H9 (cell line): ENCODE measurements around the gene ZNF892. TPM values are rescaled to one million over a fixed set of nuclear protein-coding genes. Genes with fewer than 3 reads are reported as not detected.

Experiments
- DNase-seq: peaks from one replicate; pipeline ENCODE4 v3.0.0-alpha.2; 2017
- H2AFZ ChIP-seq: one replicate; pipeline ENCODE4 v1.6.1; 2013; ENCODE audit warnings: mild to moderate bottlenecking, low read length, control low read depth, moderate library complexity
- H2AK5ac ChIP-seq: 2 replicates; pipeline ENCODE4 v1.6.1; 2013; ENCODE audit warnings: low read length, control low read depth, mixed read lengths; ENCODE audit not compliant: insufficient read length
- H2BK120ac ChIP-seq: one replicate; pipeline ENCODE4 v1.6.1; 2013; ENCODE audit warnings: low read depth, mild to moderate bottlenecking, low read length, control low read depth, inconsistent platforms; ENCODE audit not compliant: poor library complexity, severe bottlenecking
- H2BK12ac ChIP-seq: 2 replicates; pipeline ENCODE4 v1.6.1; 2013; ENCODE audit warnings: low read length, control low read depth, mixed read lengths, low read depth; ENCODE audit not compliant: insufficient read length
- H2BK15ac ChIP-seq: 2 replicates; pipeline ENCODE4 v1.6.1; 2013; ENCODE audit warnings: low read depth, low read length, control low read depth
- H2BK20ac ChIP-seq: one replicate; pipeline ENCODE4 v1.6.1; 2013; ENCODE audit warnings: low read depth, mild to moderate bottlenecking, low read length, control low read depth, inconsistent platforms; ENCODE audit not compliant: poor library complexity, severe bottlenecking
- H2BK5ac ChIP-seq: 2 replicates; pipeline ENCODE4 v1.6.1; 2013; ENCODE audit warnings: low read length, control low read depth, mixed read lengths; ENCODE audit not compliant: insufficient read length
- H3K14ac ChIP-seq: 2 replicates; pipeline ENCODE4 v1.6.1; 2013; ENCODE audit warnings: low read length, control low read depth; ENCODE audit not compliant: insufficient read depth
- H3K18ac ChIP-seq: 2 replicates; pipeline ENCODE4 v1.6.1; 2013; ENCODE audit warnings: low read depth, mild to moderate bottlenecking, mixed read lengths, low read length, control low read depth; ENCODE audit not compliant: insufficient read length
- H3K23ac ChIP-seq: 2 replicates; pipeline ENCODE4 v1.6.1; 2013; ENCODE audit warnings: low read length, control low read depth, mixed read lengths, low read depth; ENCODE audit not compliant: insufficient read length
- H3K23me2 ChIP-seq: 2 replicates; pipeline ENCODE4 v1.6.1; 2013; ENCODE audit warnings: low read depth, mild to moderate bottlenecking, mixed read lengths, low read length, control low read depth; ENCODE audit not compliant: insufficient read length, poor library complexity, severe bottlenecking
- H3K27ac ChIP-seq: 2 replicates; pipeline ENCODE4 v1.5.1; 2013; ENCODE audit warnings: low read length, control low read depth, mixed read lengths, low read depth; ENCODE audit not compliant: insufficient read length
- H3K27me3 ChIP-seq: 2 replicates; pipeline ENCODE4 v1.6.1; 2013; ENCODE audit warnings: low read length, control low read depth, inconsistent platforms; ENCODE audit not compliant: insufficient read depth
- H3K4ac ChIP-seq: 2 replicates; pipeline ENCODE4 v1.6.1; 2013; ENCODE audit warnings: low read depth, mild to moderate bottlenecking, control low read depth, inconsistent platforms, low read length, moderate library complexity
- H3K4me1 ChIP-seq: 2 replicates; pipeline ENCODE4 v1.6.1; 2013; ENCODE audit warnings: low read length, control low read depth, inconsistent platforms; ENCODE audit not compliant: insufficient read depth
- H3K4me2 ChIP-seq: 2 replicates; pipeline ENCODE4 v1.6.1; 2013; ENCODE audit warnings: low read length, control low read depth, mixed read lengths; ENCODE audit not compliant: insufficient read length, insufficient read depth
- H3K56ac ChIP-seq: 2 replicates; pipeline ENCODE4 v1.6.1; 2013; ENCODE audit warnings: low read depth, mild to moderate bottlenecking, mixed read lengths, low read length, control low read depth; ENCODE audit not compliant: insufficient read length
- H3K79me1 ChIP-seq: 2 replicates; pipeline ENCODE4 v1.6.1; 2013; ENCODE audit warnings: low read depth, mild to moderate bottlenecking, moderate library complexity, low read length, control low read depth, inconsistent platforms; ENCODE audit not compliant: insufficient read depth, poor library complexity, severe bottlenecking
- H3K79me2 ChIP-seq: 2 replicates; pipeline ENCODE4 v1.6.1; 2013; ENCODE audit warnings: low read length, control low read depth, inconsistent platforms; ENCODE audit not compliant: insufficient read depth
- H3K9ac ChIP-seq: 2 replicates; pipeline ENCODE4 v1.6.1; 2013; ENCODE audit warnings: low read length, control low read depth, mixed read lengths; ENCODE audit not compliant: insufficient read length; ENCODE audit errors: extremely low read depth
- H3K9me3 ChIP-seq: one replicate; pipeline ENCODE4 v1.6.1; 2013; ENCODE audit warnings: low read depth, low read length, inconsistent platforms; ENCODE audit not compliant: control insufficient read depth
- H3T11ph ChIP-seq: one replicate; pipeline ENCODE4 v1.6.1; 2013; ENCODE audit warnings: mild to moderate bottlenecking, low read length, control low read depth, inconsistent platforms
- H4K20me1 ChIP-seq: one replicate; pipeline ENCODE4 v1.6.1; 2013; ENCODE audit not compliant: control insufficient read depth, insufficient read length, insufficient read depth
- H4K5ac ChIP-seq: 2 replicates; pipeline ENCODE4 v1.6.1; 2013; ENCODE audit warnings: low read depth, mild to moderate bottlenecking, mixed read lengths, low read length, control low read depth; ENCODE audit not compliant: insufficient read length
- H4K8ac ChIP-seq: replicated peaks from 2 replicates; pipeline ENCODE4 v1.6.1; 2013; ENCODE audit warnings: low read length, control low read depth, mixed read lengths, low read depth; ENCODE audit not compliant: insufficient read length
- H4K91ac ChIP-seq: 2 replicates; pipeline ENCODE4 v1.6.1; 2013; ENCODE audit warnings: low read depth, mild to moderate bottlenecking, moderate library complexity, mixed read lengths, low read length, control low read depth; ENCODE audit not compliant: insufficient read length
- H3K27ac Mint-ChIP-seq, 3 experiments: 2 replicates in 2 of 3; 3 replicates in 1 of 3; pipeline ENCODE4 v1.8.0; 2020 to 2021; ENCODE audit warnings: mixed read lengths in 3 of 3, mild to moderate bottlenecking in 1 of 3, moderate library complexity in 1 of 3
- H3K27me3 Mint-ChIP-seq: 2 replicates; pipeline ENCODE4 v1.8.0; 2021; ENCODE audit warnings: low read depth, mild to moderate bottlenecking, moderate library complexity, mixed read lengths
- H3K36me3 Mint-ChIP-seq, 3 experiments: 2 replicates in 2 of 3; 3 replicates in 1 of 3; pipeline ENCODE4 v1.8.0; 2020 to 2021; ENCODE audit warnings: low read depth in 3 of 3, mixed read lengths in 3 of 3; ENCODE audit not compliant: insufficient read depth in 1 of 3
- H3K4me1 Mint-ChIP-seq, 2 experiments: 2 replicates each; pipeline ENCODE4 v1.8.0; 2020; ENCODE audit warnings: mixed read lengths in 2 of 2
- H3K4me3 Mint-ChIP-seq, 2 experiments: 2 replicates in 1 of 2; 3 replicates in 1 of 2; pipeline ENCODE4 v1.8.0; 2020 to 2021; ENCODE audit warnings: mild to moderate bottlenecking in 2 of 2, mixed read lengths in 2 of 2, moderate library complexity in 1 of 2
- H3K9me3 Mint-ChIP-seq, 2 experiments: 2 replicates in 1 of 2; 3 replicates in 1 of 2; pipeline ENCODE4 v1.8.0; 2020; ENCODE audit warnings: mild to moderate bottlenecking in 2 of 2, mixed read lengths in 2 of 2, moderate library complexity in 1 of 2
- WGBS: extraction: QIAGEN DNeasy Blood & Tissue Kit; methylation state at CpG from one replicate; pipeline ENCODE4 v1.1.7; 2013; ENCODE audit warnings: missing lambda C conversion rate, low lambda C conversion rate, mixed read lengths; ENCODE audit not compliant: insufficient read length; ENCODE audit errors: extremely low coverage; 5-methylcytosine and 5-hydroxymethylcytosine counted together
- total RNA-seq: library from RNA; stranded (reverse); gene quantifications from 2 replicates; pipeline ENCODE4 v1.2.1, GENCODE V29; 2021
- TF ChIP-seq, protein P1 (sequence below): fragments of 200-600 bp; sonication (generic); conservative IDR thresholded peaks from 3 replicates; pipeline ENCODE4 v1.8.0; 2021; ENCODE audit warnings: antibody characterized with exemption, mild to moderate bottlenecking

ZNF892 gene
- total RNA-seq, 1 experiment from 2014 or later = 13.2 TPM

DNA sequence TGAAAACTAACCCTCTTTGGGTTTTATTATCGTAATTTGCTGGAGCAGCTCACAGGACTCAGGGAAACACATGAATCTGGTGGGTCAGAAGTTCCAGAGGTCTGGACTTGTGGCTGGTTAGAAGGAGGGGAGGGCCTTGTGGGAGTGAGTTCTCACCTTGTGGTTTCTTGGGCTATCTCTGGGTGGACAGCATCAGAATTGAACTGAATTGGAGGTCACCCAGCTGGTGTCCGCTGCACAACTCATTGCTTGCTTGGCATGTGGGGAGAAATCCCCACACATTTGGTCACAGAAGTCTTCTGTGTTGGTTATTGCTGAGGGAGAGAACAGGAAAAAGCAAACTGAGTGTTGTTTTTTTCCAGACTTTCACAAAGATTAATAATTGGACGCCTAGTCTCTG, 27.5 kb downstream of the ZNF892 start:
- no peak overlapping the region for H3K56ac ChIP-seq
- H3K27ac ChIP-seq = no peak overlapping the region
- no peak overlapping the region for H3K18ac ChIP-seq
- no peaks in the 10 kb centered on the region for H4K20me1 ChIP-seq
- no peak overlapping the region for H3K23ac ChIP-seq
- Mint-ChIP-seq H3K27ac (no peak overlapping the region), H3K4me3 (no peak overlapping the region), H3K9me3 (peaks cover 54% of the 10 kb centered on the region in 2 experiments), H3K36me3 (peaks cover 0 to 4% (median 0%) of the 10 kb centered on the region in 3 experiments; a peak in 2 of 7 replicates), H3K4me1 (0 out of 4 replicates have a peak, but pooled peaks cover 0 to 2% of the 10 kb centered on the region in 2 experiments), H3K27me3 (peaks cover 2% of the 10 kb centered on the region; the same call in 1 of the 2 replicates)
- no peaks in the 10 kb centered on the region for H3K79me1 ChIP-seq
- H3T11ph ChIP-seq = no peak overlapping the region
- no peak overlapping the region for H2AFZ ChIP-seq
- no peak overlapping the region for H3K14ac ChIP-seq
- H3K4ac ChIP-seq = no peak overlapping the region
- no peaks in the 10 kb centered on the region for H3K4me1 ChIP-seq
- no peaks in the 10 kb centered on the region for H3K23me2 ChIP-seq
- no peak overlapping the region for H2BK15ac ChIP-seq
- no peak overlapping the region for H4K5ac ChIP-seq
- no peaks in the 10 kb centered on the region for H3K79me2 ChIP-seq
- H2BK120ac ChIP-seq = no peak overlapping the region
- no peak for DNase-seq
- H3K4me2 ChIP-seq = no peak overlapping the region
- no peak overlapping the region for H2BK12ac ChIP-seq
- H4K8ac ChIP-seq = no peak overlapping the region
- no peak overlapping the region for H4K91ac ChIP-seq
- TF ChIP-seq, protein P1, sequence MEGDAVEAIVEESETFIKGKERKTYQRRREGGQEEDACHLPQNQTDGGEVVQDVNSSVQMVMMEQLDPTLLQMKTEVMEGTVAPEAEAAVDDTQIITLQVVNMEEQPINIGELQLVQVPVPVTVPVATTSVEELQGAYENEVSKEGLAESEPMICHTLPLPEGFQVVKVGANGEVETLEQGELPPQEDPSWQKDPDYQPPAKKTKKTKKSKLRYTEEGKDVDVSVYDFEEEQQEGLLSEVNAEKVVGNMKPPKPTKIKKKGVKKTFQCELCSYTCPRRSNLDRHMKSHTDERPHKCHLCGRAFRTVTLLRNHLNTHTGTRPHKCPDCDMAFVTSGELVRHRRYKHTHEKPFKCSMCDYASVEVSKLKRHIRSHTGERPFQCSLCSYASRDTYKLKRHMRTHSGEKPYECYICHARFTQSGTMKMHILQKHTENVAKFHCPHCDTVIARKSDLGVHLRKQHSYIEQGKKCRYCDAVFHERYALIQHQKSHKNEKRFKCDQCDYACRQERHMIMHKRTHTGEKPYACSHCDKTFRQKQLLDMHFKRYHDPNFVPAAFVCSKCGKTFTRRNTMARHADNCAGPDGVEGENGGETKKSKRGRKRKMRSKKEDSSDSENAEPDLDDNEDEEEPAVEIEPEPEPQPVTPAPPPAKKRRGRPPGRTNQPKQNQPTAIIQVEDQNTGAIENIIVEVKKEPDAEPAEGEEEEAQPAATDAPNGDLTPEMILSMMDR = no peak
- H3K9ac ChIP-seq = no peak overlapping the region
- H2BK5ac ChIP-seq = no peak overlapping the region
- H2AK5ac ChIP-seq = no peak overlapping the region
- WGBS = no CpG with 5 or more reads among the region's 3 CpGs
- peaks cover 10% of the 10 kb centered on the region for H3K9me3 ChIP-seq
- no peaks in the 10 kb centered on the region for H3K27me3 ChIP-seq
- H2BK20ac ChIP-seq = no peak overlapping the region
